Epithelial cell of esophagus (primary cell): ENCODE measurements around the gene TMEM43.

Experiments used
- DNase-seq: peaks from one replicate; pipeline ENCODE4 v3.0.0; 2010; ENCODE audit warnings: low read depth
- H3K4me3 ChIP-seq: 2 replicates; pipeline ENCODE4 v1.5.1; 2011; ENCODE audit warnings: mild to moderate bottlenecking, low read length, control low read depth
- CTCF ChIP-seq: IDR thresholded peaks from 2 replicates; pipeline ENCODE4 v1.5.1; 2011; ENCODE audit warnings: low read depth, mild to moderate bottlenecking, low read length, control low read depth, inconsistent platforms; ENCODE audit not compliant: insufficient read depth; ENCODE audit errors: missing control alignments

The TMEM43 gene

GRCh38 chr3:14152233-14152962 lies 27.5 kb downstream of the TMEM43 start:
- TF ChIP-seq CTCF: peak; percentile 24
- no peak overlapping the region for H3K4me3 ChIP-seq
- DNase-seq: no peak

DNA sequence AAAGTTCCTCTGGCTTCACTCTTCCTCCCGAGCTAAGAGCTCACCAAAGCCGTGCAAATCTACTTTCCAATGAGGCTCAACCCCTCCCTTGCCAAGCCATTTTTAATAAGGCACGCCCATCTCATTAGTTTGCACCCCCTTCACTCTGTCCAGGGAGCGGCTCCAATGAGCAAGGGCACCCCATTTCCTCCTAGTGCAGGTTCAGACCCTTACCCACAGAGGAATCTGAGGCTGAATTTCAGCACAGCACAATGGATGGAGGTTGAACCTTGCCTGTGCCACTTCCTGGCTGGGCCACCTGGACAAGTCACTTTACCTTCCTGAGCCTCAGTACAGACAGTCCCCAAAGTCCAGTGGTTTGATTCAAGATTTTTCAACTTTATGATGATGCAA lies 28.1 kb downstream of the TMEM43 start:
- no peak overlapping the region for H3K4me3 ChIP-seq
- no peak for DNase-seq
- TF ChIP-seq CTCF: no peak

DNA sequence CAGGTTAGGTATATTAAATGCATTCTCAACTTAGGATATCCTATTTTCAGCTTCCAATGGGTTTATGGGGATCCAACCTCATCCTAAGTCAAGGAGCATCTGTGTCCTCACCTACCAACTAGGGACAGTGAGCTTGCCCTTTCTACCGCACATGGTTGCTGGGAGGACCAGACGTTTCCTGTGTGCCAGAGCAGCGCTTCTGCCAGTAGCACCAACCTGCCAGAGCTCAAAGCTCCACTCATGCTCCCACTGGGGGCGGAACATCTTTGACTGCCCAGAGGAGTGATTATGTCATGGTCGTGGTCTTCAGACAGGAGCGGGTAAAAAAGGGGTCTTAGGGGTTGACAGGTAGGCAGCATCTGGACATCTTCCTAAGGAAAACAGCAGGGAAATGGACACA lies 28.8 kb downstream of the TMEM43 start:
- no peak overlapping the region for H3K4me3 ChIP-seq
- no peak for DNase-seq
- TF ChIP-seq CTCF: no peak

- H3K4me3 ChIP-seq: no peak overlapping the region
- no peak for TF ChIP-seq CTCF
- DNase-seq: no peak
These were observed 29.4 kb downstream of the TMEM43 start for GRCh38 chr3:14154276-14154675.

- no peak for TF ChIP-seq CTCF
- no peak overlapping the region for H3K4me3 ChIP-seq
- DNase-seq: no peak
These were observed 30.1 kb downstream of the TMEM43 start for GRCh38 chr3:14154895-14155440.

DNA sequence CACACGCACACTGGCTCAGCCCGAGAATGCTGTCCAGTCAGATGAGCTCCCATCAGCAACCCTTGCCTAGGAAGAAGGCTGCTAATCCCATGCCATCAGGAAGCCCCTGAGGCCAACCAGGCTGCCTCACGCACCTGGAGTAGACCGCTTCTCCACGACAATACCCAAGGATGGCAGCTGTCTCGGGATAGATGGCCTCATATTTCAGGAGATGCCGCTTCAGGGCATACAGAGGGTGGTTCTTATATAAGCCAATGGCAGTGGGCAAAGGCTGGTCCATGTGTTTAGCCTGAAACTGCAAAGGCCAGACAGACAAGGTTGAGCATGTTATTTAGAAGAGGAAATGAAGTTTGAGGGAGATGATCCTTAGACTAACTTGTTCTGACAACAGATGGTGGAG lies 31.3 kb downstream of the TMEM43 start:
- no peak for TF ChIP-seq CTCF
- DNase-seq: peak; percentile 58

More for the DNA sequence above, 31.3 kb downstream of the TMEM43 start:
- H3K4me3 ChIP-seq: no peak overlapping the region
